CD4-positive, alpha-beta T cell treated with Interleukin-15 for 4 hours (primary cell): ENCODE results near the gene GDF15.

Source experiments
- DNase-seq: peaks from one replicate; pipeline ENCODE4 v3.0.0-alpha.2; 2020; ENCODE audit warnings: low spot score

GDF15 gene

DNA sequence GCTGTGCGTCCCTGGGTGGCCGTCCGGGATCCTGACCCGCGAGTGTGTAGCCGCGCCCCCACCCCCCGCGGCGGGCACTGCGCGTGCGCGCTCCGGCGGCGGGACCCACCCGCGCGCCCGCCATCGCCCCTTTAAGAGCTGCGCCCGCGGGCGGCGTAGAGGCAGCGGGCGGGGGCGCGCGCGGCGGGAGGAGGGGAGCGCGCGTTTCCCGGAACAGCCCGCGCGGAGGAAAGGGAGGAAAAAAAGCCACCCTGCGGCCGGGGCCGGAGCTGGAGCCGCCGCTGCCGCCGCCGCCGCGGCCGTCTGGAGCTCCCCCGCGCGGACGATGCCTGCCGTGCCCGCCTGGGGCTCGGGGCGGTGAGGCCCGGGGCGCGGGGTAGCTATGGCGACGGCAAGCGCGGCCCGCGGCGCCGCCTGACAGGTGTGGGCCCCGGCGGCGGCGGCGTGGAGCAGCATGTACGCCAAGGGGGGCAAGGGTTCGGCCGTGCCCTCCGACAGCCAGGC lies 33.3 kb downstream of the GDF15 start, which contains the start of gene SSBP4:
Gene SSBP4 (plus strand): TSS at position 204 of the 504 bp plus-strand sequence. CDS start 251 bp downstream, at position 455.
- peak; percentile 72 for DNase-seq

- DNase-seq, result no peak
These were observed 33.9 kb downstream of the GDF15 start for GRCh38 chr19:18419699-18420460.

GRCh38 chr19:18420930-18421329 lies 35.0 kb downstream of the GDF15 start:
- no peak for DNase-seq

DNA sequence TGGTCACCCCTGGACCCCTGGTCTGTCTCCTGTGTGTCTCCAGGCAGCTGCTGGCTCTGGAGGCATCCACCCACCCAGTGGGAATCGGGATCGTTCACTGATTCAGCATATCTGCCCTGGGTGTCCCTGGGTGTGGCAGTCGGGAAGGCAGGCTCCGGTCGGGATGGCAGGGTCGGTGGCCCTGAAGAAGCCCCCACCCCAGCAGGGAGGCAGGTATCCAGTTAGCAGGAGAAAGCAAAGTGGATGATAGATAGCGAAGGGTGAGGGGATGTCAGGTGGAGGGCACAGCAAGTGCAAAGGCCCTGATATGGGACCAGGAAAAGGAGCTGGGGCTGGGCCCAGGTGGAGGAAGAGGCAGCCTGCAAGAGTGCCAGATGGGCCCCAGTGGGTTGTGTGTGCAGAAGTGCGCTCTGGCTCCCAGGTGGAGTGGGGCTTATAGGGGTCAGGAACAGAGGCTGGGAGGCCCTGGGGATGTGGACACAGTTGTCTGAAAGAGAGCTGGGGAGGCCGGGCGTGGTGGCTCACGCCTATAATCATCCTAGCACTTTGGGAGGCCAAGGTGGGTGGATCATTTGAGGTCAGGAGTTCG lies 35.5 kb downstream of the GDF15 start:
- DNase-seq, result no peak

DNA sequence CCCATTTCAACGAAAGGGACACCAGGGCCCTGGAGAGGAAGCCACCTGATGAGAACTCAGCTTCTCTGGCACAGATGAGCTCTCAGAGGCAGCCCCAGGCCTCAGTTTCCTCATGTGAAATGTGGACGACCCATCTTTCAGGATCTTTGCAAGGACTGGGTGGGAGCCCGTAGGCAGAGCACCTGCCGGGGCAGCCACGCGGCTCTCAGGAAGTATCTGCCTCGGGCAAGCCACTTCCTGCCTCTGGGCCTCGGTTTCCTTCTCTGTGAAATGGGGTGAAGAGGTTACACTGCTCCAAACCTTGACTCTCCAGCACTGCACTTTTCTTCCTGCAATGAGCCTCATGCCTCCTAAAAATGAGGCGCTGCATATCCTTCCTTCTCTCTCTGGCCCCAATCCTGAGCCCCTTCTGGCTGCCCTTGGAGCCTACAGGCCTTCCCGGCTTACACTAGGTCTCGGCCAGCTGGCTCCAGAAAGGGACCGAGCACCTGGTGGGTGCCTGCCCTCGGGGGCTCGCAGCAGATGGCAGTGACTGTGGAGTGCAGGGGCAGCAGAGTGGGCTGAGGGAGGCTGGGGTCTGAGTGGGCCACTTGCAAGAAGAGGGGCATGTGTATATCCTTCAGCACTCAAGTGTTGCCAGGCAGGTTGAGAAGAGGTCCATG lies 36.7 kb downstream of the GDF15 start:
- peak; percentile 48 for DNase-seq

DNA sequence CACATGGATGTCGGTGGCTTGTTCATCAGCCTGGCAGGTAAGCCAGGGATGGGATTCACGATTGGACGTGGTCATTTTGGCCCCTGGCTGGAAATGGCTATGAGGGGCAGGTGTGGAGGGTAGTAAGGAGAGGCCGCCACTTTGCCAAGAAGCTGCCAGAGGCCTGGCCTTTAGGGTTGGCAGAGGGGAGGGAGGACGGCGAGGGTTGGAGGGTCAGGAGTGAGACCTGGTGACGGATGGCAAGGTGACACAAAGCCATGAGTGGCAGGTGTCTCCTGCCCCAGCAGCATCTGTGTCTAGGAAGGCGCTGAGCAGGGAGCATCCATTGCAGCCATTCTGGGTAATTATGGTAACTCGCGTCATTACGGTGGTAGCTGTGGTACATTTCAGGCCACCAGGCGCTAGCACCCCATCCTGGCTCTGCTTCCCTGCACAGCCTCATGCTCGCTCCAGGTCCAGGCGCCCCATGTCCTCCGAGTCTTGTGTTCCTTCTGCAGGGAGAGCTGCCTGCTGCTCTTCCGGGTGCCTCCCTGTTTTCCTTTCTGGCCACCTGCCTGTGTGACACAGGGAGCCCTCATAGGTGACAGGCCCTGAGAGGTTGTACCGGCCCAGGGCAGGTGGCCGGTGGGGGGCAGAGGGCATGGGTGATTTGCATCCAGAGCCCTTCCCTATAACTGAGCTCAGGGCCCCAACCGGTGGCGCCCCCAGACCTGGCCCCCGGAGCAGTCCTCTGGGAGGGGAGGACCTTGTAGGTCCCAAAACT lies 37.5 kb downstream of the GDF15 start:
- DNase-seq, result no peak

- no peak for DNase-seq
These were observed 38.3 kb downstream of the GDF15 start for GRCh38 chr19:18424122-18424889.

DNA sequence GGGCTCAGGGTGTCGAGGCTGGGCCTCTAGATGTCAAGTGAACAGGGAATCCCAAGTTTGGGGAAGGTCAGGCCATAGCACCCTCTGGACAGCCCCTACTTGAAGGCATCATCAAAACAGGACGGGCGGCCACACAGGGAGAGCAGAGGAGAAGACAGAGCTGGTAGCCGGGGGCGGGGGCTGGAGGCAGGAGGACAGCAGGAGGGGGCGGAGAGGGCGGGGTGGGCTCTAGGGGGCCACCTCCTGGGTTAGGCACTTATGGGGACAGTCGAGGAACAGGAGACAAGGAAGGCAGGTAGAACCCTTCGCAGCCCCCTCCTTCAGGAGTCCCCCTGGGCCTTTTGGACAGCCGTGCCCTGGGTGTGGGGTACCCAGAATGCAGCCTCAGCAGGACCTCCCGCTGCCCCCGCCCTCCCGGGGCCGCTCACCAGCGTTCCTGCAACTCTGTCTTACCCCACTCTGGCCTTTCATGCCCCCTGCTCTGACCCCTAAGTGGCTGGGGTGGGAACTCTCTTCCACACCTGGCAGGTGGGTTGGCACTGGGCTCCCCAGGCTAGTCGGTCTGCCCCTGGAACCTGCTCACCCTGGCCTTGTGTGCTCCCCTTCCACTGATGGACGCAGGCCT lies 39.0 kb downstream of the GDF15 start:
- no peak for DNase-seq

DNA sequence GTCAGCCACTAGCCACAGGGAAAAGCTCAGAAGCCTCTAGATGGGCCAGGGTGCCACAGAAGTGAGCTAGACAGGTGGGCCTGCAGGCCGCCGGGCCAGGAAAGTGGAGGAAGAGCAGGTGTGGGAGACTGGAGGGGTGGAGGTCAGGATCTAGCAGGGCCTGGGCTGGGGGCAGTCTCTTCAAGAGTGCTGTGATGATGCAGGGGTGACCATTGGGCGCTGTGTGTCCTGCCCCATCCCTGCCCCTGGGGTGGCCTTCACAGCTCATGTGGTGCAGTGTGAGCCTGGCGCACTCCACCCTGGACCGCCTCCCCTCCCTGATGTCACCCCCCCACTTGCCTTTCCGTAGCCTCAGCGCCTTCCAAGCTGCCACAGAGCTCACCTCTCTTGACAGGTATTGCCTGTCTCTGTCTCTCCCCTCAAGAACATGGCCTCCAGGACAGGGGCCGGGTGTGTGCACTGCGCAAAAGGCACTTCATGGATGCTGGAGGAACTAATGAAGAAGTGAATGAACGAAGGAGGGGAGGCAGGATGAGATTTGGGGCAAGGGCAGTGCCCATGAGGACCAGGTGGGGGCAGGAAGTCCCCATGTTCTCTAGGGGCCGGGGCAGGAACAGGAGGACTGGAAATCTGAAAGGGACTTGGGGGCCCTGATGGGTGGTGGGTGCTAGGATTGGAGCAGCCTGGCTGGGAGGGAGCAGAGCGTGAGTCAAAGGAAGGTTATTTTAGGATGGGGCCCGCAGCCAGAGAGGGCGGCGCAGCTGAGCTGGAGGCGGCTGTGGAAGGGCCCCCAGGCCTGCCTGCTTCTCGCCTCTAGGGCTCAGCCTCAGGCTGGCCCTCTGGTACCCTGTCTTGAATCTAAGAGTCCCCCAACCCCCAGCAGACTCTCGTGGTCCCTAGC lies 39.8 kb downstream of the GDF15 start:
- DNase-seq, result no peak

DNA sequence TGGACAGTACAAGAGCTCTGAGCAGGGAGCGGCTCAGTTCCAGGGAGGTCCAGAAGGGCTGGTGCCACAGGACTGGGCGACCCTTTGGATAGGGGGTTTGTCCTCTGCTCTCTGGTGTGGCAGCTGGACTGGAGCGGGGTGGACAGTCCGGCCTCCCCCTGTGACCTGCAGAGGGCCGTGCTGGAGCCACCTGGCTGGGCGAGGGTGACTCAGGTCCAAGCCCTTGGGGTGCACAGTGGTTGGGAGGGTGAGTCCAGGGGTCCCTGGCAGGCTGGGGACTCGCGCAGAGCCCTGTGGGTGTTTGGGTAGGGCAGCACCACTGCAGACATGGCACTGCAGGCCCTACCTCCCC lies 40.4 kb downstream of the GDF15 start:
- no peak for DNase-seq

DNA sequence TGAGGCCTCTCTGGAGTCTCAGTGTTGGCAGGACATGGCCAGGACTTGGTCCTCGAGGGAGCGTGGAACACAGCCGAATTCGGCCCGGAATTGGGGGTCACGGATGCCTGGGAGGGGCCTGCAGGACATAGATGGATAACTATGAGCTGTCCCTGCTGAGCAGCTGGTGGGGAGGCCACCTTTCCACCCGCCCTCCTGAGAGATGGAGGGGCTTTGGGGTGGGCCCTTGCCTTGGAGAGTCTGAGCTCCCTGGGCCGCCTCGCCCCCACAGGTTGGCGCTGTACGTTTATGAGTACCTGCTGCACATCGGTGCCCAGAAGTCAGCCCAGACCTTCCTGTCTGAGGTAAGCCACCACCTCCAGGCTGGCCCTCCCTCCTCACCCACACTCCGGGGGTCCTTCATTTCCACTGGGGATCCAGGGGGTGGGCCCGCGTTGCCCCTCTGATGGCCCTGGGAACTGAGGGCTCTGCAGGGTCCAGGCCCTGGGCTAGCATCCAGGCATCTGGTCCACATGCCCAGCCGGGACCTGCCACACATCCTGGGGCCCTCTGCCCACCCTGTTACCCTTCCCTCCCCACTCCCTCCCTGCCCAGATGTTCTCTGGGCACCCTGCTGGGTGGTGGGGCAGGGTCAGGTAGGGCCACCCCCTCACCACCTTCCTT lies 41.3 kb downstream of the GDF15 start:
- no peak for DNase-seq

DNA sequence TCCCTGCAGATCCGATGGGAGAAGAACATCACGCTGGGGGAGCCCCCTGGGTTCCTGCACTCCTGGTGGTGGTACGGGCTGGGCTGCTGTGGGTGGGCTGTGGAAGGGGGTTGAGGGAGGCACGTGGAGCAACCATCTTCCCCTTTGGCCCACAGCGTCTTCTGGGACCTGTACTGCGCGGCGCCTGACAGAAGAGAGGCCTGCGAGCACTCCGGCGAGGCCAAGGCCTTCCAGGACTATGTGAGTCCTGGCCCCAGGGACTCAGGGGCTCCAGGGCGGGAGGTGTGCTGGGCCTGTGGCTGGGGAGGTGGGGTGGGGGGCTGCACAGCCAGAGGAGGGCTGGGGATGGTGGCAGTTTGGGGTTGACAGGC lies 41.8 kb downstream of the GDF15 start:
- no peak for DNase-seq

DNA sequence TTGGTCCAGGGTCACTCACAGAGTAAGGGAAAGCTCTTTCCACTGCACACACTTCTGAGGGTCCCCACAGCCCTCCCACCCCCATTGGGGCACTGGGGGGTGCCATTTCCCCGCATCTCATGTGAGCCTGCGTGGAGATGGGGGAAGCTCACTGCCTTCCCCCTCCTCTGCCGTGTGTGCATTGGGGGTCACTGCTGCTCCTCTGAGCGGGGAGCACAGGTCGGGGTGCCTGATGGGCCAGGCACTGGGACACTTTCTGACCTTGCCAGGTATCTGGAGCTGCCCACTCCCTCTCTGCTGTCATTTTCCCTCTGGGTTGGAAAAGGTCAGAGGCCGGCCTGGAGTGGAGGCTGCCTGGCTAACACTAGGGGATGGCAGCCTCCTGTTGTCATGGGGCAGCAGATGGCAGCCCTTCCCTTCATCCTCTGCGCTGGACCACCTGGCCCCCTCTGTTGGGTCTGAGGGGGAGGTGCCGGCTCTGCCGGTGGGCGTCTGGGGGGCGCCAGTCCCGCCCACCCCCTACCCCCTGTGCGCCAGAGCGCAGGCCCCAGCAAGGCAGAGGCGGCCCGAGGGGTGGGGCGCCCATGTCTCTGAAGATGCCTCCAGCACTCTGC lies 42.3 kb downstream of the GDF15 start:
- DNase-seq, result no peak

GRCh38 chr19:18428787-18429674 lies 43.1 kb downstream of the GDF15 start:
- peak; percentile 90 for DNase-seq

DNA sequence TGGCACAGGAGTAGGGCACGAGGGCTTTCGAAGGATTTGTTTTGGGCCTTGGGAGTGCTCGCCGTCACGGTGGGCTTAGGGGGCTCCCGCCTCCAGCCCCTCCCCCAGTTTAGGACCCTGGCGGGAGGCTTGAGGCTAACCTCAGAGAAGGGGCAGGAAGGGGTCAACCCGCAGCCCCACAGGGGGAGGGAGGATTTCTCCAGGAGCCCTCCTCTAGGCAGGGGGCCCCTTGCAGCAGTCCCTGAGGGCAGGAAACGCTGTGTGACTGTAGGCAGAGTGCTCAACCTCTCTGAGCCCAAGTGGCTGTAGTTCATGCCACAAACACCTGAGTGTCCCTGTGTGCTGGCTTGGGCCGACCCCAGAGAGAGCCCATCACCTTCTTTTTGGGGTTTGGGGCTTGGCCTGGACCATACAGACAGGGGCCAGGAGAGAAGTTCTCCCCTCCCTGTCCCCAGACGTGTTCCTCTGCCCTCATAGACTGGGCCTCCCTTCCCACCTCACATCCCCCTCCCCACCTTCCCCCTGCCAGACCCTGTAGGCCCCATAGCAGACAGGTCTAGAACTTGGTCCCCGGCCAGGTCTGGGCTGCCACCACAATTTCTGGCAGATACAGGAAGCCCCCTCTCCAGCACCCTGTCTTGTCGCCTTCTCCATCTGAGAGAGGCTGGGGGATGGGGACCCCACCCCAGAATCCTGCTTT lies 43.9 kb downstream of the GDF15 start:
- no peak for DNase-seq

- no peak for DNase-seq
These were observed 44.6 kb downstream of the GDF15 start for GRCh38 chr19:18430417-18431144.
